SJCRH30 (cell line): ENCODE results near the gene ADH5. TPM values are rescaled to one million over a fixed set of nuclear protein-coding genes. Genes with fewer than 3 reads are reported as not detected.
"Not testable (repeated sequence)": the region's sequence is repeated elsewhere in the genome, so short reads cannot be mapped to it uniquely, and the experiment has no call there.

Experiments
- DNase-seq, 2 experiments: peaks; one replicate each; pipeline ENCODE4 v3.0.0-alpha.2; 2015 to 2020
- H3K27ac ChIP-seq: fragments of 250-450 bp; sonication (Bioruptor Pico); 2 replicates; pipeline ENCODE4 v1.5.1; 2020; ENCODE audit warnings: mild to moderate bottlenecking, moderate library complexity
- H3K27me3 ChIP-seq: fragments of 250-450 bp; sonication (Bioruptor Pico); 2 replicates; pipeline ENCODE4 v1.5.1; 2020; ENCODE audit warnings: mild to moderate bottlenecking, moderate library complexity
- H3K36me3 ChIP-seq: fragments of 250-450 bp; sonication (Bioruptor Pico); 2 replicates; pipeline ENCODE4 v1.5.1; 2020; ENCODE audit warnings: mild to moderate bottlenecking, moderate library complexity
- H3K4me1 ChIP-seq: fragments of 250-450 bp; sonication (Bioruptor Pico); 2 replicates; pipeline ENCODE4 v1.5.1; 2020; ENCODE audit warnings: mild to moderate bottlenecking, moderate library complexity
- H3K4me3 ChIP-seq: fragments of 250-450 bp; sonication (Bioruptor Pico); 2 replicates; pipeline ENCODE4 v1.5.1; 2020; ENCODE audit warnings: mild to moderate bottlenecking, moderate library complexity
- H3K9me3 ChIP-seq: fragments of 250-450 bp; sonication (Bioruptor Pico); replicated peaks from 2 replicates; pipeline ENCODE4 v1.5.1; 2020; ENCODE audit warnings: mild to moderate bottlenecking, moderate library complexity
- total RNA-seq: library from RNA; depleted of rRNA; stranded (reverse); fragments of >200 nt; shearing (Covaris generic); gene quantifications from 2 replicates; pipeline ENCODE4 v1.2.3, GENCODE V29; 2014; rRNA removed

Gene ADH5
- 91.7 and 93.2 TPM in 2 replicates for total RNA-seq

- Histone ChIP-seq H3K36me3 (peaks cover 13% of the 10 kb centered on the region), H3K4me3 (peak within 1 kb of the TSS; percentile 98), H3K9me3 (no peaks in the 10 kb centered on the region), H3K27me3 (no peaks in the 10 kb centered on the region), H3K27ac (peak within 1 kb of the TSS; percentile 81), H3K4me1 (no peaks in the 10 kb centered on the region)
- DNase-seq = peak; percentile 88 to 89
Measured at GRCh38 chr4:99088481-99089365, at the start of gene ADH5. Gene ADH5 (minus strand): TSS chr4:99088788. CDS start chr4:99088700, 88 bp downstream.

- H3K27me3 ChIP-seq = no peaks in the 10 kb centered on the region; the same call in 1 of the 2 replicates
Measured at GRCh38 chr4:99136329-99136728, 47.7 kb upstream of the ADH5 start.

GRCh38 chr4:99135541-99136162 is 47.1 kb upstream of the ADH5 start:
- no peaks in the 10 kb centered on the region for H3K9me3 ChIP-seq
- no peaks in the 10 kb centered on the region for H3K4me1 ChIP-seq
- no peak for DNase-seq
- no peak overlapping the region for H3K27ac ChIP-seq
- H3K27me3 ChIP-seq = no peaks in the 10 kb centered on the region; the same call in 1 of the 2 replicates
- no peaks in the 10 kb centered on the region for H3K36me3 ChIP-seq
- H3K4me3 ChIP-seq = no peak overlapping the region

More at GRCh38 chr4:99136329-99136728, 47.7 kb upstream of the ADH5 start:
- H3K27ac ChIP-seq = no peak overlapping the region
- H3K4me3 ChIP-seq = no peak overlapping the region
- DNase-seq = no peak
- no peaks in the 10 kb centered on the region for H3K4me1 ChIP-seq
- no peaks in the 10 kb centered on the region for H3K9me3 ChIP-seq
- H3K36me3 ChIP-seq = no peaks in the 10 kb centered on the region

GRCh38 chr4:99134586-99134985 is 46.0 kb upstream of the ADH5 start:
- Histone ChIP-seq H3K4me3 (no peak overlapping the region), H3K4me1 (no peaks in the 10 kb centered on the region), H3K36me3 (no peaks in the 10 kb centered on the region), H3K27me3 (no peaks in the 10 kb centered on the region; the same call in 1 of the 2 replicates), H3K27ac (no peak overlapping the region), H3K9me3 (no peaks in the 10 kb centered on the region)
- no peak for DNase-seq

- H3K27ac ChIP-seq = no peak overlapping the region
- DNase-seq = no peak
- H3K36me3 ChIP-seq = no peaks in the 10 kb centered on the region
- H3K27me3 ChIP-seq = no peaks in the 10 kb centered on the region
- peaks cover 4% of the 10 kb centered on the region for H3K9me3 ChIP-seq
- no peaks in the 10 kb centered on the region for H3K4me1 ChIP-seq
- no peak overlapping the region for H3K4me3 ChIP-seq
Measured at GRCh38 chr4:99131378-99131777, 42.8 kb upstream of the ADH5 start.

- no peak for DNase-seq
- H3K36me3 ChIP-seq = no peaks in the 10 kb centered on the region
- H3K9me3 ChIP-seq = peaks cover 4% of the 10 kb centered on the region
- no peaks in the 10 kb centered on the region for H3K4me1 ChIP-seq
- no peak overlapping the region for H3K27ac ChIP-seq
- no peak overlapping the region for H3K4me3 ChIP-seq
- H3K27me3 ChIP-seq = no peaks in the 10 kb centered on the region
Measured at GRCh38 chr4:99126376-99126775, 37.8 kb upstream of the ADH5 start.

- no peaks in the 10 kb centered on the region for H3K36me3 ChIP-seq
- DNase-seq = no peak
- no peaks in the 10 kb centered on the region for H3K9me3 ChIP-seq
- no peak overlapping the region for H3K4me3 ChIP-seq
- H3K4me1 ChIP-seq = no peaks in the 10 kb centered on the region
- no peaks in the 10 kb centered on the region for H3K27me3 ChIP-seq
- H3K27ac ChIP-seq = no peak overlapping the region
Measured at GRCh38 chr4:99121008-99121407, 32.4 kb upstream of the ADH5 start.

GRCh38 chr4:99120501-99120900 is 31.9 kb upstream of the ADH5 start:
- Histone ChIP-seq H3K36me3 (no peaks in the 10 kb centered on the region), H3K9me3 (no peaks in the 10 kb centered on the region), H3K27ac (no peak overlapping the region), H3K4me3 (no peak overlapping the region), H3K4me1 (no peaks in the 10 kb centered on the region), H3K27me3 (no peaks in the 10 kb centered on the region)
- DNase-seq = no peak

- Histone ChIP-seq H3K27ac (no peak overlapping the region), H3K9me3 (no peaks in the 10 kb centered on the region), H3K4me1 (no peaks in the 10 kb centered on the region), H3K27me3 (no peaks in the 10 kb centered on the region), H3K4me3 (no peak overlapping the region), H3K36me3 (no peaks in the 10 kb centered on the region)
- DNase-seq = no peak
Measured at GRCh38 chr4:99117876-99118693, 29.5 kb upstream of the ADH5 start.

- not testable (repeated sequence) for H3K27me3 ChIP-seq, H3K27ac ChIP-seq, H3K4me3 ChIP-seq, DNase-seq, H3K9me3 ChIP-seq, H3K4me1 ChIP-seq, H3K36me3 ChIP-seq
Measured at GRCh38 chr4:99117122-99117841, 28.7 kb upstream of the ADH5 start.

GRCh38 chr4:99109286-99109685 is 20.7 kb upstream of the ADH5 start:
- not testable (repeated sequence) for H3K4me3 ChIP-seq, DNase-seq, H3K27me3 ChIP-seq, H3K9me3 ChIP-seq, H3K27ac ChIP-seq, H3K36me3 ChIP-seq, H3K4me1 ChIP-seq

- DNase-seq = no peak
- H3K27ac ChIP-seq = no peak overlapping the region
- H3K4me1 ChIP-seq = no peaks in the 10 kb centered on the region
- H3K36me3 ChIP-seq = no peaks in the 10 kb centered on the region
- no peak overlapping the region for H3K4me3 ChIP-seq
- H3K9me3 ChIP-seq = no peaks in the 10 kb centered on the region
- no peaks in the 10 kb centered on the region for H3K27me3 ChIP-seq
Measured at GRCh38 chr4:99104153-99104552, 15.6 kb upstream of the ADH5 start.

- H3K9me3 ChIP-seq = no peaks in the 10 kb centered on the region
- H3K27me3 ChIP-seq = no peaks in the 10 kb centered on the region
- no peaks in the 10 kb centered on the region for H3K4me1 ChIP-seq
- no peak overlapping the region for H3K27ac ChIP-seq
- H3K4me3 ChIP-seq = no peak overlapping the region
- DNase-seq = no peak
- H3K36me3 ChIP-seq = no peaks in the 10 kb centered on the region
Measured at GRCh38 chr4:99103166-99103565, 14.6 kb upstream of the ADH5 start.

- DNase-seq = no peak
- Histone ChIP-seq H3K4me1 (no peaks in the 10 kb centered on the region), H3K4me3 (no peak overlapping the region), H3K9me3 (no peaks in the 10 kb centered on the region), H3K36me3 (no peaks in the 10 kb centered on the region), H3K27ac (no peak overlapping the region), H3K27me3 (no peaks in the 10 kb centered on the region)
Measured at GRCh38 chr4:99102634-99103033, 14.0 kb upstream of the ADH5 start.
